Measurements from ENCODE around the gene RYR3.

DNA sequence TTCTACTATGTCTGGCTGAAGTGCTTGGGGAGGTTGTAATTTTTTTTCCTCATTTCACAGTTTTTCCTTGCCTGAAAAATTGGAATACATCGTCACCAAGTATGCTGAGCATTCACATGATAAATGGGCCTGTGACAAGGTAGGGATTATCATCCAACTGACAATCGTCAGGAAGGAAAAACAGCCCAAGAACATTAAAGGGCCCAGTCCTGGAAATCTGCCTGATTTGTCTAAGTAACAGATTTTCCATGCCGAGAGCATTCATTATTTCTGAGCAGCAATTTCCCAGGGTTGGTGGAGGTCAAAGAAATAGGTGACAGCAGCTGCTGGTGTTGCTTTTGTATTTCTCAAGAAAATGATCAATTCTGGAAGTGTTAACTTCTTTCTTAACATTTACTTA lies 431.5 kb downstream of the RYR3 start:
- TF ChIP-seq CTCF (IDR thresholded peaks at IDR 0.05) (no peak), EZH2 (IDR thresholded peaks at IDR 0.05; ENCODE audit: borderline replicate concordance, insufficient read depth, low read depth, low read length, poor library complexity, severe bottlenecking) (no peak)
